Bronchial epithelial cell (primary cell): ENCODE data around the gene NR1I2. TPM values are rescaled to one million over a fixed set of nuclear protein-coding genes. Genes with fewer than 3 reads are reported as not detected.

Experiments
- DNase-seq: peaks from one replicate; pipeline ENCODE4 v3.0.0-alpha.2; 2010; ENCODE audit warnings: low read depth
- FAIRE-seq: peaks from 2 replicates; lab custom pipeline; 2011; peaks lifted over from hg19 to GRCh38; lab: Jason Lieb, UNC
- H3K27me3 ChIP-seq: 2 replicates; pipeline ENCODE4 v1.5.1; 2011; ENCODE audit warnings: low read length; ENCODE audit not compliant: control insufficient read depth, insufficient read depth
- H3K36me3 ChIP-seq: 2 replicates; pipeline ENCODE4 v1.5.1; 2011; ENCODE audit warnings: low read length; ENCODE audit not compliant: control insufficient read depth, insufficient read depth
- H3K4me3 ChIP-seq: 2 replicates; pipeline ENCODE4 v1.5.1; 2011; ENCODE audit warnings: mild to moderate bottlenecking, low read depth, low read length, control low read depth
- CTCF ChIP-seq: IDR thresholded peaks from 2 replicates; pipeline ENCODE4 v1.5.1; 2011; ENCODE audit warnings: mild to moderate bottlenecking, moderate library complexity, low read length, control low read depth, inconsistent platforms; ENCODE audit not compliant: insufficient read depth, severe bottlenecking
- total RNA-seq: library from RNA; depleted of rRNA; stranded (reverse); fragments of >200 nt; gene quantifications from 2 replicates; pipeline ENCODE4 v1.2.1, GENCODE V29; 2014

The NR1I2 gene
- total RNA-seq, 1 donor from 2014 or later, result not detected

- no peaks in the 10 kb centered on the region for H3K36me3 ChIP-seq
- TF ChIP-seq CTCF, result no peak
- no peak for DNase-seq
- FAIRE-seq, result no peak
- H3K27me3 ChIP-seq, result no peaks in the 10 kb centered on the region
- H3K4me3 ChIP-seq, result no peak overlapping the region
Observed at GRCh38 chr3:119779731-119780383, 2.0 kb upstream of the NR1I2 start.

GRCh38 chr3:119782460-119782859, 559 bp downstream of the NR1I2 start:
- H3K4me3 ChIP-seq, result no peak overlapping the region
- no peak for DNase-seq
- no peaks in the 10 kb centered on the region for H3K36me3 ChIP-seq
- no peak for TF ChIP-seq CTCF
- H3K27me3 ChIP-seq, result no peaks in the 10 kb centered on the region
- no peak for FAIRE-seq

- H3K4me3 ChIP-seq, result no peak overlapping the region
- no peak for DNase-seq
- H3K36me3 ChIP-seq, result no peaks in the 10 kb centered on the region
- H3K27me3 ChIP-seq, result no peaks in the 10 kb centered on the region
- TF ChIP-seq CTCF, result no peak
- FAIRE-seq, result no peak
Observed at GRCh38 chr3:119783255-119783654, 1.4 kb downstream of the NR1I2 start.

GRCh38 chr3:119783883-119784282, 2.0 kb downstream of the NR1I2 start:
- no peak overlapping the region for H3K4me3 ChIP-seq
- TF ChIP-seq CTCF, result no peak
- FAIRE-seq, result no peak
- no peaks in the 10 kb centered on the region for H3K27me3 ChIP-seq
- no peaks in the 10 kb centered on the region for H3K36me3 ChIP-seq
- no peak for DNase-seq

DNA sequence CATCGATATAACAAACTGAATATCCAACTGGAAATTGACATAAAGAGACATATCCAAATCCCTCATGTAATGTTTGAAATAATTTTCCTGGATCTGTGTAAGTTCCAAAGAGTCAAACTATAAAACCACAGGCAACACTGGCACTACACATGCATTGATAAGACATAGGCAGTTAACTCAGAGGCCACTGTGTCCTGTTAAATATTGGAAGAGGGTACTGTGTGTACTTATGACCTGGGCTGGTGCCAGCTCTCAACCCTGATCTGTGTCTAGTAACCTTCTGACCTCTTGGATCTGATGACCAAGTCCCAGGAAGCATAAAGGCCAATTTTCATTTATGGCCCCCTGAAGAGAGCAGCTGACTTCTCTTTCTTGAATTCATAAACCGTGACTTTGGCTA, 4.5 kb downstream of the NR1I2 start:
- no peak overlapping the region for H3K4me3 ChIP-seq
- H3K36me3 ChIP-seq, result no peaks in the 10 kb centered on the region
- TF ChIP-seq CTCF, result no peak
- FAIRE-seq, result no peak
- no peak for DNase-seq
- no peaks in the 10 kb centered on the region for H3K27me3 ChIP-seq

- Histone ChIP-seq H3K36me3 (no peaks in the 10 kb centered on the region), H3K27me3 (no peaks in the 10 kb centered on the region), H3K4me3 (no peak overlapping the region)
- FAIRE-seq, result no peak
- no peak for DNase-seq
- TF ChIP-seq CTCF, result no peak
Observed at GRCh38 chr3:119790369-119790768, 8.5 kb downstream of the NR1I2 start.
